Measurements from ENCODE around the gene CACNB2. TPM values are rescaled to one million over a fixed set of nuclear protein-coding genes. Genes with fewer than 3 reads are reported as not detected.
A peak's percentile ranks its signal among the peaks of the same experiment; 100 is the strongest.
"Not testable (repeated sequence)": the region's sequence is repeated elsewhere in the genome, so short reads cannot be mapped to it uniquely, and the experiment has no call there.

Gene CACNB2
- total RNA-seq, 1 donor from 2014 or later: not detected

DNA sequence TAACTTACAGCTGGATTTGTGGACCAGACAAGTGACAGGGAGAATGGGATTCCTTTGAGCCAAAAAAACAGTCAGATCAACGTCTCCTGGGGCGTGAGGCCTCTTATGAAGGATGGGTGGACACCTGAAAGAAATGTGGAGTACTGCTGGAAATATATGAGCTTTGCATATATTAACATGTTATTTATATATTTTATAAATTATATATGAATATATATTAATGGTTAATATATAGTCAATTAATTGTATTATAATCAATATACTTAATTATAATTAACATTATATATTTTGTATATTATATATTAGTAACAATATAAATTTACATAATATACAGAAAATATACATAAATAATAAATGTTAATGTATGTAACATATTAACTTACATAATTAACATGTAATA lies 57.5 kb downstream of the CACNB2 start:
- DNase-seq (ENCODE audit: low read depth in 2 of 2): no peak

DNA sequence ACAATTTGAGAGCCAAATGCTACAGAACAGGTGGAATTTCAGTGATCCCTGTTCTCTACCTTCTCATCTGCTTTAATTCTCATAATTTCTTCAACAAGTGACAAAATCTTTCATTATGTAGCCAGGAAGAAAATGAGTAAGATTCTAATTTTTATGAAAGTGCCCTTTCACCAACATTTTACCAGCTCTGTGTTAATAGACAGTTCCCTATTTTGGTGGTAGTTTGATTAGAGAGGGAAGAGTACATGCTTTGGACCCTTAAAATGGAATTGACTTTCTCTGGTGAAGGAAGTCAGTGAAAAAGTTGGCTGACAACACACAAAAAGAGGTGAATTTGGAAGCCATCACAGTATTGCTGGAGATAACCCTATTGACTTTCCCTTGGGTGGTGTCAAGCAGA lies 61.7 kb downstream of the CACNB2 start:
- DNase-seq (ENCODE audit: low read depth in 2 of 2): no peak

DNA sequence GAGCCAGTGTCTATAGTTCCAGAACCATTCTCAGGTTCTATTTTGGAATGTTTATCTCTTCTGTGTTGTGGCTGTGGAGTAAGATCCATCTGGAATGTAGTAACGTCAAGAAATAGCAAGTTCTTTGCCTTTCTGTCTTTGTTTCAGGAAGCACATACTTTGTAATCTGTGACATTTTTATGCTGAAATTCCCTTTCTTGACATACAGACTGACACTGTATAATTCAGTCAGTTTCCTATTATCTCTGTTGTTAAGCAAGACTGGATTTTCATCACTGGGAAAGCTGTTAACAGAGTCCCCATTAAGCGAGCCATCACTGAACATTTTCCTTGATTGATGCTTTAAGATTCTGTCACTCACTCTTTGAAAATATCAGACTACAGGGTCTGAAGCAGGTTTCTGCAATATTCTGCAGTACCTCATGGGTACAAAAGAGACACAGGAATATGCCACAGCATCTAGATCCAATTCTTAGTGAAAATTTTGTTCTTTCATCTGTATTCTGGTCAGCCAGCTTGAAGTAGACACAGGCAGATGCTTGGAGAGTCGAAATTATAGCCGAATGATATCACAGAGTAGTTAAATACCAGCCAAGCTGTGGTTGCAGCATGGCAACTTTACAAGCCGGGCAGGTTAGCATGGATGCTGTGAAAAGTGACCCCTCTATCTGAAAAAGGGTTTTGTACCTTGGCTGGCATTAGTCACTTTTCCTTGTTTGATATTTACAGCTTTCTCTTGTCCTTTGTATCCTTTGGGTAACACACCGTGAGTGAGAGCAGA lies 62.6 kb downstream of the CACNB2 start:
- DNase-seq (ENCODE audit: low read depth in 2 of 2): no peak

GRCh38 chr10:18203471-18203870 lies 63.2 kb downstream of the CACNB2 start:
- DNase-seq (ENCODE audit: low read depth in 2 of 2): no peak

GRCh38 chr10:18204039-18204835 lies 64.0 kb downstream of the CACNB2 start:
- DNase-seq (ENCODE audit: low read depth in 2 of 2): peak; percentile 12 to 35

DNA sequence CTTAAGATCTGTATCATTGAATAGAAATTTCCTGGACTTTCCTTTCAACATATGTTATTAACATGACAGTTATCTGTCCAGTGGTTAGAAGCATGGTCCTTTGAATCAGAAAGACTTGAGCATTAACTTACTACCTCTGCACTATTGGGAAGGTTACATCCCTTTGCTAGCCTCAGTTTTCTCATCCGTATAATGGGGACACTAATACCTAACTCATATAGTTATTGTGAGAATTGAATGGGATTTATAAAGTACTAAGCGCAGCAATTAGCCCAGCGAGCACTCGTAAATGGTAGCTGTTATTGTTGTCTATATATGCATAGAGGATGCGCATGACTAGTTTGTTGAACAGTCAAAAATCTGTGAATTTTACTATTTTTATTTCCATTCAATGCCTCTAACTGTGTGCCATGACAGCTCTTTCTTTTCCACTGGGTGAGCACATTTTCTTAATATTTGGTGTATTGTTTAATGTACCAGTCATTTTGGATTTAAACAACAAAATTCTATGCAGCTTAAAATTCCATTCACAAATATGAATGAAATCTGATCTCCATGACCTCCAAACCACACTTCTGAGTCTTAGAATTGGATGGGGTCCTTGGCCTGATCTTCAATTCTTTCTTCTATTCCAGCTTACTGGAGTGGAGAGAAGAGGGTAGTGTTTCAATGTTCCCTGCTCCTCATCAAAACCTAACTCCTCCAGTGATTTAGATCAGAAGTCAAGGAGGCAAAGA lies 65.0 kb downstream of the CACNB2 start:
- DNase-seq (ENCODE audit: low read depth in 2 of 2): no peak

- not testable (repeated sequence) for DNase-seq (ENCODE audit: low read depth in 2 of 2)
Observed at GRCh38 chr10:18208186-18208585, 68.0 kb downstream of the CACNB2 start.

DNA sequence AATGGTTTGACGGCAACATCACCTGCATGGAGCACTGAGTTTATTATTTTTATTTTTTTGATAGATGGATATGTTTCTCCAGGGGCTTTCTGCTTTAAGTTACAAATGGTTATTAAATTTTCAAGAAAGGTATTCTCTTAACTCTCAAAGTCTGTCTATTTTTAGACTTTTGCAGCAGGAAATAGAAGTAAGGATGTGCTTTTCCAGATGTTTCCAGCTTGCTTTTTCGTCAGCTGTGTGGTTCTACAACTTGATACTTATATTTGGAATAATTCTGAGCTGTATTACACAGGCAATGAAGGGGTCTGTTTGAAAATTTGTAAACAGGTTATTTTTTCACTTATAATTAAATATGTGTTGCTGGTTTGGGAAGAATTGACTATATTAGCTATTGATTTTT lies 69.0 kb downstream of the CACNB2 start:
- DNase-seq (ENCODE audit: low read depth in 2 of 2): no peak

DNA sequence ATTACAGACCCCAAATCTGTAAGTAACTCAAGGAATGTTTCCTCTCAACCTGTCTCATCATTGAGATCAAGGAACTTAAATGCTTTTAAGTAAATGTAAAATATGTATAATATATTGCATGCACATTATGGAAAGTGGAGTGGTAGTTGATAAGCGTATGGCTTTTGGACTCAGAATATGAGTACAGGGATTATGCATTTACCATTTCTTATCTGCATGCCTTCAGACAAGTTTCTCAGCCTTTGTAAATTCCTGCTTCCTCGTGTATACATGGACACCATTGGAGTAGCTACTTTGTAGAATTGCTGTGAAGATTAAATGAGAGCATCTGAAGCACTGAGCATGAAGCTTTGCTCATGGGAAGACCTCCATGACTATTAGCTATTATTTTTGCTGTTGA lies 70.5 kb downstream of the CACNB2 start:
- no peak for DNase-seq (ENCODE audit: low read depth in 2 of 2)

DNA sequence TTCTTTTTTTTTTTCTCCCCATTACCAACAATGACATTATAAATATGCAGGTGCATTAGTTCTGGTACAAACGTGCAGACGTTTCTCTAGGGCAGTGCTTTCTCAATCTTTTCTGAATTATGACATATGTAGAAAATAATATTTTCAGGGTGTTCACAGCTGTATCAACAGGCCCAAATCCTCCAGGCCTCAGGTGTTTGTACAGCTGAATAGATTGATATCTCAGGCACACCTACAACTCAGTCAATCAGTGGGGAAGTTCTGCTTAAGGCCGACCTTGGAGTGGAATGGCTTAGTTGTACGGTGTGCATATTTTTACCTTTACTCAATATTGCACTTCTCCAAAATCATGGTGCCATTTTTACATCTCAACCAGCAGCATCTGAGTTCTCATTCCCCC lies 71.6 kb downstream of the CACNB2 start:
- no peak for DNase-seq (ENCODE audit: low read depth in 2 of 2)

- DNase-seq (ENCODE audit: low read depth in 2 of 2): no peak
Observed at GRCh38 chr10:18213271-18213670, 73.0 kb downstream of the CACNB2 start.

DNA sequence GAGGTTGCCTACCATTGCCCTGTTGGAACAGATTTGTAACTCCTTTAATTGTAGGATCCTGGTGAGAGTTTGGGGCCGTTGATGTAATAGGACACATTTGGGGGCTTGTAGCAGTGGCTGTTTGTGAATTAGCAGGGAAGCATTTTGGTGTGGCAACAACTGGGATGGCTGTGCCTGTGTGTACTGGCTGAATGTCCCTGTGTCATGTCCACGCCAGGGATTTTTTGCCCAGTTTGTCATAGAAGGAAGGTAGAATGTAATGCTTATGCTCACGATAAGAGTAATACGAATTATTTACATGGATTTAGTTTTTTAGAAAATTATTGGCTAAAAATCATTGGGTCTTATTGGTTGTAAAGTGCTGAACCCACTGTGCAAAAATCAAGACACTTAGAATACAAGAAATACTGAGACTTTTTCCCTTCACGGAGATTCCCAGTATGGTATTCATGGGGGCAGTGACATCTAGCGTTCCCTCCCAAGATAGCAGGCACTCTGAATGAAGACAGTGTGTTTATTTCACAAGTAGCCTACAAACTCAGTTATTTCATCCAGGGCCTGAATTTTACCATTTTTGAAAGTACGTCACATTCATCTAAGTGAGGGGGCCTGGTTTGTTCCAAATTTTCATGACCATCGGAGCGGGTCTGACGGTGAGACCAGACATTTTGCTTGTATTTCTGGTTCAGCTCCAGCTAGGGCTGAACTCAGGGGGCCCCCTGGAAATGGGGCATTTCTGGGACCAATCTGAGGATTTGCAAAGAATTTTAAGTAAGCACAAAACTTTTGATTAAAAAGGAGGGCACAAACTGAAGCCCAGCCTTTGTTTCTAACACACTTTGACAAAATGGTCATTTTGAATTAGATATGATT lies 74.7 kb downstream of the CACNB2 start:
- peak; percentile 47 to 50 for DNase-seq (ENCODE audit: low read depth in 2 of 2)

DNA sequence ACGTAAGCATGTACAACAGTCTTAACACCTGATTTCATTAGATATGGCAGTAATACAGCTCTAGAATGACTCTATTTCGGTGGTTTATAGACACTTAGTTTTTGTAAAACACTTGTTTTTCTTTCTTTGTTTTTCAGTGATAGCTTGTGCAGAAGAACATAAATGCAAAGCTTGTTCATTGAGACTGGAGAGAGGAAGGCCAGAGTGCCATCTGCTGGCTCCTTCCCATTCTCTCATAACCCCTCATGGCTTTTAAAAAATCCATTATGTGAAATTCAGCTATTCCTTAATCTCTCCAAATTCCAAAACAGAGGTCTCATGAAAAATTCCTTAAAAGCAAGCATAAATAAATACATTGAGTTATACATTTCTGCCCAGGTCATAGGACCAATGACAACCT lies 76.3 kb downstream of the CACNB2 start:
- peak; percentile 11 to 39 for DNase-seq (ENCODE audit: low read depth in 2 of 2)

GRCh38 chr10:18217577-18217976 lies 77.4 kb downstream of the CACNB2 start:
- no peak for DNase-seq (ENCODE audit: low read depth in 2 of 2)

GRCh38 chr10:18219146-18219545 lies 78.9 kb downstream of the CACNB2 start:
- no peak for DNase-seq (ENCODE audit: low read depth in 2 of 2)

DNA sequence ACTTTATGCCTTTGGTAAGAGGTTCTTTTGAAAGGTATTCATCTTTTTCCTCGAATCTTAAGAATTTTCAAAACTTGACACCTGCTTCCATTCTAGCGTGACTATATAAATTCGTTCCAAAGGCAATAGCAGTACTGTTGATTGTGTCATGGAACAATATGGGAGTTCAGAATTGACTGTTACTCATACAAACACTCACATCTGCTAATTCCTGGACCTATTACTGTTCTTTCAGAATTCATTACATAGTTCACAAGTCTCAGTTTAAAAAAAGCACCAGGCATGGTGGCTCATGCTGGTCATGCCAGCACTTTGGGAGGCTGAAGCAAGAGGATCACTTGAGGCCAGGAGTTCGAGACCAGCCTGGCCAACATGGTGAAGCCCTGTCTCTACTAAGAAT lies 80.9 kb downstream of the CACNB2 start:
- no peak for DNase-seq (ENCODE audit: low read depth in 2 of 2)

- no peak for DNase-seq (ENCODE audit: low read depth in 2 of 2)
Observed at GRCh38 chr10:18221882-18222281, 81.7 kb downstream of the CACNB2 start.

- DNase-seq (ENCODE audit: low read depth in 2 of 2): no peak
Observed at GRCh38 chr10:18222866-18223265, 82.6 kb downstream of the CACNB2 start.

- DNase-seq (ENCODE audit: low read depth in 2 of 2): no peak
Observed at GRCh38 chr10:18223898-18224297, 83.7 kb downstream of the CACNB2 start.

DNA sequence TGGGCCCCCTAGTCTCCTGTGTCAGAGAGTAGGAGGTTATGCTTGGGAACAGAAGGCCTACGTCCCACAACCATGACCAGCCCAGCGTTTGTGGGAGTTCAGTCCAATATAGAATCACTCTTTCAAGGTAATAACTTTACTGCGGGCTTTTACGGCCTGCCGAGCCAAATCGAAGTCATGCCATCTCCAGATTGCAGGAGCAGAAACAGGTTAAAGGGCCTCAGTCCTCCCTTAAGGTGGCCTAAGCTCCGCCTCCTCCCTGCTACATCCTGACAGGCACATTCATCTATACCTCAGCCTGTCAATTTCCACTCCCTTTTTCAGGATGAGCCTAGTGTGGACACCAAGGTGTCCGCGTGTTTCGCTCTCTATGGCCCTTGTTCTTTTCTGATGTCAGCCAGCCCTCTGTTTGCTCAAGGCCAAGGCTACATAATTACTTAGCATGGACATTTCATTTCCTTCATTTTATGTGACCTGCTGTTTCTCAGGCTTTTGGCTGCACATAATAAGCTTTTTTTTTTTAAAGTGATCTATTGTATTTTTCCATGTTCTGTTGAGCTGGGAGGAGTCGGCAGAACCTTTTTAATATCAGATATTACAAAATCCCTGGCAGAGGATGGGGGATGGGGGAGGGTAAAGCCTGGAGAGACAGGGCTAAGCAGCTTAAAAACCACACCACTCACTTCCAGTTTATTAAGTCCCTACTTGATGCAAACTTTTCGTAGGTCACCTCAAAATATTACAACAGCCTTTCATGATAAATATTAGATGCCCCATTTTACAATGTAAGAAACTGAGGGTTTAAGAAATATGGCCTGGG lies 84.6 kb downstream of the CACNB2 start:
- DNase-seq (ENCODE audit: low read depth in 2 of 2): no peak

All from lung microvascular endothelial cell (primary cell).